ENCODE data around the gene XRN2. TPM values are rescaled to one million over a fixed set of nuclear protein-coding genes. Genes with fewer than 3 reads are reported as not detected.
"Not testable (repeated sequence)": the region's sequence is repeated elsewhere in the genome, so short reads cannot be mapped to it uniquely, and the experiment has no call there.

The XRN2 gene
- total RNA-seq, 1 donor from 2014 or later = 92.0 TPM

- Mint-ChIP-seq H3K36me3 (ENCODE audit: low read depth) (peaks cover 54% of the 10 kb centered on the region), H3K4me1 (peaks cover 2% of the 10 kb centered on the region), H3K27ac (no peak overlapping the region), H3K27me3 (no peaks in the 10 kb centered on the region), H3K4me3 (no peak overlapping the region), H3K9me3 (no peaks in the 10 kb centered on the region)
- no peak for DNase-seq
- intact Hi-C loops (cut with micrococcal nuclease) = no loop called here
Observed at GRCh38 chr20:21342656-21343345, 39.7 kb downstream of the XRN2 start.

DNA sequence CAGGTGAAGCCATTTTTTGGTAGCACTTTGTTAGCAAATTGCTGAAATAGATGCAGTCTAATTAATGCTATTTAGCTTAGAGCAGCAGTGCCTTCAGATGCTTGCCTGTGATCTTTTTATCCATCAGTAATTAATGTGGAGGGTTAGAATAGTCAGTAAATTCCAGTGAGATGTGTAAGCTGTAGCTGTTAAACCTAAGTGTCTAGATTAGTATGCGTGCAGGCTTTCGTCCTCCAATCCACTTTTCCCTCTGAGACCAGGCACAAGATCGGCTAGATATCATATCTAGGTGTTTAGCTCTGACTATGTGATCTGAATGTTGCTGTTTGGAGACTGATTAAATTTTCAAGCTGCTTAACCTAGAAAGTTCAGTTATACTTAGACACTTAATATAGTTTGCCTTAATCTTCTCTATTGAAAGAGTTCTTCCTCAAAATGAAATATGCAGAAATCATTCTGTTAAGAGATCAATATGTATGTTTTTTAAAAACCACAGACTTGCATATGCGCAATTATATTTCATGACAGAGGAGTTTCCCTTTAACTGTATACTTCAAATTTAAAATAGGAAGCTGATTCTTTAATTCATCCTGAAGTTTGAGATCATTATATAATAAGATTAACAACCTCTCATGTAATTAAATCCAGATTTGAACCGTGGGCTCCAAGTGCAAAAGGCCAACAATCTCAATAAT, 41.2 kb downstream of the XRN2 start:
- Mint-ChIP-seq H3K9me3 (no peaks in the 10 kb centered on the region), H3K4me1 (peaks cover 3% of the 10 kb centered on the region), H3K27me3 (no peaks in the 10 kb centered on the region), H3K36me3 (ENCODE audit: low read depth) (peaks cover 54% of the 10 kb centered on the region), H3K4me3 (no peak overlapping the region), H3K27ac (no peak overlapping the region)
- intact Hi-C loops (cut with micrococcal nuclease) = no loop called here
- DNase-seq = no peak

DNA sequence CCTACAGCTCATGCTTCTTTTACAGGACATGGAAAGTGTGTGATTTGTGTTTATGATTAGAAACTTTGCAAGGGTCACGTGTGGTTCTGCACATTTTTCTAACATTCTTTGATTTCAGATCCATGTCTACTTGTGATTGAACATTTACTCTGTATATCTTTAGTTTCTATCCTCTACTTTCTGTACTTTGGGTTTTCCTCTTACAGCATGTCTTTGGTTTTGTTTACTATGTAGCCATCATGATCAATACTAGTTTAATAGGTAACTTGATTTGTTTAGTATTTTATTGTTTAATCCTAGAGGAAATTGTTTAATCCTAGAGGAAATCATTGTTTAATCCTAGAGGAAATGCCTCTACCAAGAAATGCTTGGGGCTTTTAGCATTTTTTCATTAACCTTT, 41.8 kb downstream of the XRN2 start:
- intact Hi-C loops (cut with micrococcal nuclease) = no loop called here
- no peak overlapping the region for H3K4me3 Mint-ChIP-seq
- no peak for DNase-seq
- H3K27ac Mint-ChIP-seq = no peak overlapping the region
- peaks cover 51% of the 10 kb centered on the region for H3K36me3 Mint-ChIP-seq (ENCODE audit: low read depth)
- H3K27me3 Mint-ChIP-seq = no peaks in the 10 kb centered on the region
- no peaks in the 10 kb centered on the region for H3K9me3 Mint-ChIP-seq
- peaks cover 3% of the 10 kb centered on the region for H3K4me1 Mint-ChIP-seq

DNA sequence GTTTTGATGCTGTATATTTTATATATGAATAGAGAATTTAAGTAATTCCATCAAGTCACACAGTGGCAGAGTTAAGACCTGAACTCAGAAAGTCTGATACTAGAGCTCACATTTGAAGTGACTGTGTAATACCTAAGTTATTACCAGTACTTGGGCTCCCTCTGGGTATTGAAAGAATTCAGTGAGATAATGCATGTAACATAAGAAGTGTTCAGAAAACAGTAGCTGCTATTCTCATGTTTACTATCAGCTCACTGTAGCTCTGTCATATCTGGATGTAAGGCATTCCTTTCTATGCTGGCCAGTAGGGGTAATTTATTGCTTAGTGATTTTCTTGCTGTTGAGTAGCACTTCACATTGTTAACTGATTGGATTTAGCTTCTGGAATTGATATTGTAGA, 49.6 kb downstream of the XRN2 start:
- Mint-ChIP-seq H3K4me3 (no peak overlapping the region), H3K36me3 (ENCODE audit: low read depth) (peaks cover 30% of the 10 kb centered on the region), H3K27ac (no peak overlapping the region), H3K27me3 (no peaks in the 10 kb centered on the region), H3K4me1 (peaks cover 1% of the 10 kb centered on the region), H3K9me3 (no peaks in the 10 kb centered on the region)
- intact Hi-C loops (cut with micrococcal nuclease) = no loop called here
- no peak for DNase-seq

DNA sequence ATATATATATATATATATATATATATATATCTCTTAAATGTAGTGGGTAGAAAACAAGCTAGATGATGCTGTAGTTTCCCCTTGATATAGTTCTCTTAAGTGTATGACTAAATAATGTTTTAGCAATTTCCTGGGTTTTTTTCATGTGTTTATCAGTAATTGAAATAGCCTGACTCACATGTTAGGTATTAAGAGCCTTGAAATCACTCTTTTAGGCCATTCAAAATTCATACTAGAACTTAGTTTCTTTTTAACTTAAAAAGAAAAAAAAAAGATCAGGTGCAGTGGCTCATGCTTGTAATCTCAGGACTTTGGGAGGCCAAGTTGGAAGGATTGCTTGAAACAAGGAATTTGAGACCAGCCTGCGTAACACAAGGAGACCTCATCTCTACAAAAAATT, 50.1 kb downstream of the XRN2 start:
- no peaks in the 10 kb centered on the region for H3K27me3 Mint-ChIP-seq
- DNase-seq = no peak
- no peak overlapping the region for H3K4me3 Mint-ChIP-seq
- no peak overlapping the region for H3K27ac Mint-ChIP-seq
- intact Hi-C loops (cut with micrococcal nuclease) = no loop called here
- H3K36me3 Mint-ChIP-seq (ENCODE audit: low read depth) = peaks cover 31% of the 10 kb centered on the region
- no peaks in the 10 kb centered on the region for H3K4me1 Mint-ChIP-seq
- H3K9me3 Mint-ChIP-seq = no peaks in the 10 kb centered on the region

- H3K36me3 Mint-ChIP-seq (ENCODE audit: low read depth) = peaks cover 37% of the 10 kb centered on the region
- no peaks in the 10 kb centered on the region for H3K27me3 Mint-ChIP-seq
- DNase-seq = no peak
- H3K9me3 Mint-ChIP-seq = no peaks in the 10 kb centered on the region
- no peak overlapping the region for H3K27ac Mint-ChIP-seq
- intact Hi-C loops (cut with micrococcal nuclease) = no loop called here
- peaks cover 11% of the 10 kb centered on the region for H3K4me1 Mint-ChIP-seq
- H3K4me3 Mint-ChIP-seq = no peak overlapping the region
Observed at GRCh38 chr20:21355981-21356380, 52.9 kb downstream of the XRN2 start.

DNA sequence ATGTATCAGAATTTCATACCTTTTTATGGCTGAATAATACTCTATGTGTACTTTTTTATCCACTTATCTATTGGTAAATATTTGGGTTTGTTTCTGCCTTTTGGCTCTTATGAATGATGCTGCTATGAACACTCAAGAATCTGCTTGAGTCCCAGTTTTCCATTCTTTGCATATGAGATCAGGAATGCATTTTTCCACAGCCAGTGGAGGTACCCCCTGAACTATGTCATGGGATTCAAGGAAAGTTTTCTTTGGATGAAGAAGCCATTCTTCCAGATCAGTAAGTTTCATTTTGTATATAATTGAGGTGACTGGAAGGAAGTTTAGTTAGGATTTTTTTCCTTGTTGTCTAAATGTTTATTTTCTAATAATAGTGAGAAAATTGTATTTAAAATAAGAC, 53.3 kb downstream of the XRN2 start:
- Mint-ChIP-seq H3K9me3 (no peaks in the 10 kb centered on the region), H3K36me3 (ENCODE audit: low read depth) (peaks cover 41% of the 10 kb centered on the region), H3K4me3 (no peak overlapping the region), H3K4me1 (peaks cover 15% of the 10 kb centered on the region), H3K27me3 (no peaks in the 10 kb centered on the region), H3K27ac (no peak overlapping the region)
- DNase-seq = no peak
- intact Hi-C loops (cut with micrococcal nuclease) = no loop called here

DNA sequence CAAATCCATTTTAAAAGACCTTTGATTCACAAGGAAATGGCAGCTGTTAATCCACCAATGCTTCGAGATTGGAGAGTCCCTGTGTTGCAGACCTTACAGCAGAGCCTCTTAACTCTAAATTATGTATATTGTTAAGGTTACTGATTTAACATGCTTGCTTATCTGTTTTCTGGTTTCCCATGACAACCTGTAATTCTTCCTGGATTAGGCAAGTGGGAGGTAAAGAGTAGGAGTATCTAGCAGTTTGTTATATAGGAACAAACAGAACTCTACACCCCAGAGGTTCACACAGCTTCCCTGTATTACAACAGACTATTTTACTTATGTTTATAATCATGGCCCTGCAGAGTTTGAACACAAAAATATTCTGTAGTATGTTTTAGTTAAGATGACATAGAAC, 54.7 kb downstream of the XRN2 start:
- Mint-ChIP-seq H3K4me1 (peaks cover 20% of the 10 kb centered on the region), H3K36me3 (ENCODE audit: low read depth) (peaks cover 52% of the 10 kb centered on the region), H3K9me3 (no peaks in the 10 kb centered on the region), H3K4me3 (no peak overlapping the region), H3K27ac (no peak overlapping the region), H3K27me3 (no peaks in the 10 kb centered on the region)
- intact Hi-C loops (cut with micrococcal nuclease) = no loop called here
- no peak for DNase-seq

DNA sequence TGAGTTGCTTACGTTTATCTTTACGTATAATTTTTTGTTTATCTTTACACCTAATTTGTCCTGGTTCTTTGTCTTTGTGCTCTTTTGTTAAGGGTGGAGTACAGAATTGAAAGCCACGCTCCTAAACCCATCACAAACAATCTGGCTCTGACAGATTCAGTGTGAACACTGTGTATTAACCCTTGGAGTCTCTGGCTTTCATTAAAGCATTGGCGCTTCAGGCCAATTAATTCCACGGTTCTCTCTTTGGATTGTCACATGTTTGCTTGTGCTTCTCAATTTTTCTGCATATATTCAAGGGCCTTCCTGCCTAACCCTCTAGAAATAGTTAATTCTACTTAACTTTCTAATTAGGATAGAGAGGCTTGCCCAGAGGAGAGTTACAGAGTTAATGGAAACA, 55.6 kb downstream of the XRN2 start:
- intact Hi-C loops (cut with micrococcal nuclease) = no loop called here
- peaks cover 58% of the 10 kb centered on the region for H3K36me3 Mint-ChIP-seq (ENCODE audit: low read depth)
- H3K27me3 Mint-ChIP-seq = no peaks in the 10 kb centered on the region
- DNase-seq = no peak
- H3K4me1 Mint-ChIP-seq = peaks cover 20% of the 10 kb centered on the region
- no peak overlapping the region for H3K4me3 Mint-ChIP-seq
- H3K9me3 Mint-ChIP-seq = no peaks in the 10 kb centered on the region
- H3K27ac Mint-ChIP-seq = no peak overlapping the region

DNA sequence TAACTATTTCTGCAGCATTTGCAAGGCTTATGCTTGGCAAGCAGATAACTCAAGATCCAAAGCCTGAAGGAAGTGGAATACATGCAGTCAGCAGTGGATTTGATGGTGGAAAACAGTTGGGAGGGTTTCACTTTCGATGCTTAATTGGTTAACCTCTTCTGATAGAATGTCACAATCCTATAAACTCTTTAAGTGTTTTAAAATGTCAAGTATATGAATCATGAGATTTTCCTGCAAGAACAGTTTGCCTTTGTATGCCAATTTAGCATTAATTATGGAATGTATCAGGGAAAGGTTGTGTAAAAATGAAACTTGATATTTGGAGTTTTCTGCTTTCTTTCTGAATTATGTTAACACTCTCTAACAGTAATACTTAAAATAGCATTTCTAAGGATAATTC, 57.6 kb downstream of the XRN2 start:
- DNase-seq = no peak
- Mint-ChIP-seq H3K27me3 (no peaks in the 10 kb centered on the region), H3K9me3 (no peaks in the 10 kb centered on the region), H3K4me1 (peaks cover 20% of the 10 kb centered on the region), H3K4me3 (peak overlapping the region; percentile 3), H3K36me3 (ENCODE audit: low read depth) (peaks cover 58% of the 10 kb centered on the region), H3K27ac (peak overlapping the region; percentile 18)
- intact Hi-C loops (cut with micrococcal nuclease) = loop anchor here (5.0 to 10.0 kb wide), 2 partner anchors 33 to 56 kb away; partner anchors contain the start of gene XRN2

DNA sequence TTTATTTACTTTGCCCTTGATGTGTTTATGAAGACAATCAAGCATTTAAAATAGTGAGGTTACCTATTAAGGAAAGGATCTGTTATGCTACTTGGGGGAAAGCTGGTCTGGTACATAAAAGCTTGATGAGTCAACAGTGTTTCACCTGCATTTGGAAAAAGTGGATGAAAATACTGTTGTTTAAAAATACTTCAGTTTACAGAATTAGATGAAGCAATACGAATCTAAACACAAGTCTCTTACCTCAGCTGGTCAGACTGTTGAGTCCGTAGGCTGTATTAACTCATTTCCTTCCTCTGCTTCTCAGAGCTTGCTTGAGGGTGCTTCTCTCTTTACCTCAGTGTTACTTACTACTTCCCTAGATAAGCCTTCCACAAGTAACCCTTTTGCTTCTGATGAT, 58.1 kb downstream of the XRN2 start:
- Mint-ChIP-seq H3K4me3 (no peak overlapping the region), H3K27me3 (no peaks in the 10 kb centered on the region), H3K4me1 (peaks cover 20% of the 10 kb centered on the region), H3K9me3 (no peaks in the 10 kb centered on the region), H3K27ac (peak overlapping the region; percentile 68), H3K36me3 (ENCODE audit: low read depth) (peaks cover 57% of the 10 kb centered on the region)
- no peak for DNase-seq
- intact Hi-C loops (cut with micrococcal nuclease) = loop anchor here (5.0 to 10.0 kb wide), 2 partner anchors 34 to 56 kb away; partner anchors contain the start of gene XRN2

DNA sequence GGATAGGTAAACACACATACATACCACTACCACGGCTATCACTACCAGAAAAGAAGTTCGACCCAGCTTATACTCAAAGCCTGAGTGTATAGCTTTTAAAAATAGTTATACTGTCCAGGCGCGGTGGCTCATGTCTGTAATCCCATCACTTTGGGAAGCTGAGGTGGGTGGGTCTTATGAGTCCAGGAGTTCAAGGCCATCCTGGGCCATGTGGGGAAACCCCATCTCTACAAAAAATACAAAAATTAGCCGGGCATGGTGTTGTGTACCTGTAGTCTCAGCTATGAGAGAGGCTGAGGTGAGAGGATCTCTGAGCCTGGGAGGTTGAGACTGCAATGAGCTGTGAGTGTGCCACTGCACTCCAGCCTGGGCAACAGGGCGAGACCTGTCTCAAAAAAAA, 61.3 kb downstream of the XRN2 start:
- Mint-ChIP-seq H3K4me1 (peaks cover 20% of the 10 kb centered on the region), H3K36me3 (ENCODE audit: low read depth) (peaks cover 58% of the 10 kb centered on the region), H3K27me3 (no peaks in the 10 kb centered on the region), H3K9me3 (no peaks in the 10 kb centered on the region), H3K4me3 (no peak overlapping the region), H3K27ac (no peak overlapping the region)
- DNase-seq = no peak
- intact Hi-C loops (cut with micrococcal nuclease) = loop anchor here (5.0 to 10.0 kb wide), 2 partner anchors 37 to 60 kb away; partner anchors contain the start of gene XRN2

GRCh38 chr20:21365771-21366170, 62.6 kb downstream of the XRN2 start:
- no peaks in the 10 kb centered on the region for H3K9me3 Mint-ChIP-seq

GRCh38 chr20:21366273-21366672, 63.1 kb downstream of the XRN2 start:
- intact Hi-C loops (cut with micrococcal nuclease) = loop anchor here (10.0 kb wide), 1 partner anchor 61 kb away; the partner anchor contains the start of gene XRN2
- not testable (repeated sequence) for H3K27ac Mint-ChIP-seq, H3K27me3 Mint-ChIP-seq, H3K9me3 Mint-ChIP-seq, H3K4me3 Mint-ChIP-seq, DNase-seq, H3K4me1 Mint-ChIP-seq
- H3K36me3 Mint-ChIP-seq (ENCODE audit: low read depth) = peaks cover 50% of the 10 kb centered on the region

More at GRCh38 chr20:21365771-21366170, 62.6 kb downstream of the XRN2 start:
- H3K27ac Mint-ChIP-seq = no peak overlapping the region
- DNase-seq = no peak
- peaks cover 10% of the 10 kb centered on the region for H3K4me1 Mint-ChIP-seq
- H3K36me3 Mint-ChIP-seq (ENCODE audit: low read depth) = peaks cover 52% of the 10 kb centered on the region
- H3K27me3 Mint-ChIP-seq = no peaks in the 10 kb centered on the region
- H3K4me3 Mint-ChIP-seq = no peak overlapping the region
- intact Hi-C loops (cut with micrococcal nuclease) = loop anchor here (10.0 kb wide), 1 partner anchor 61 kb away; the partner anchor contains the start of gene XRN2

Data from activated CD4-positive, alpha-beta T cell treated with anti-CD3 and anti-CD28 coated beads, Interleukin-2, amount 10 ng/mL, durations not matched to agents 24 days and 14 days (primary cell).